Measurements from ENCODE around the gene ABTB2.

GRCh38 chr11:34262531-34263081, 95.2 kb downstream of the ABTB2 start:
- no peak for TF ChIP-seq ZBTB2 (IDR thresholded peaks at IDR 0.05)
- TF ChIP-seq ZNF24 (IDR thresholded peaks at IDR 0.05), result no peak
- TF ChIP-seq SMARCC2 (IDR thresholded peaks at IDR 0.05; ENCODE audit: low read depth), result no peak

All from K562 (cell line).